ENCODE data around the gene PLXNB2. TPM values are rescaled to one million over a fixed set of nuclear protein-coding genes. Genes with fewer than 3 reads are reported as not detected.

PLXNB2 gene
- total RNA-seq, 1 experiment from 2014 or later = 260 TPM

DNA sequence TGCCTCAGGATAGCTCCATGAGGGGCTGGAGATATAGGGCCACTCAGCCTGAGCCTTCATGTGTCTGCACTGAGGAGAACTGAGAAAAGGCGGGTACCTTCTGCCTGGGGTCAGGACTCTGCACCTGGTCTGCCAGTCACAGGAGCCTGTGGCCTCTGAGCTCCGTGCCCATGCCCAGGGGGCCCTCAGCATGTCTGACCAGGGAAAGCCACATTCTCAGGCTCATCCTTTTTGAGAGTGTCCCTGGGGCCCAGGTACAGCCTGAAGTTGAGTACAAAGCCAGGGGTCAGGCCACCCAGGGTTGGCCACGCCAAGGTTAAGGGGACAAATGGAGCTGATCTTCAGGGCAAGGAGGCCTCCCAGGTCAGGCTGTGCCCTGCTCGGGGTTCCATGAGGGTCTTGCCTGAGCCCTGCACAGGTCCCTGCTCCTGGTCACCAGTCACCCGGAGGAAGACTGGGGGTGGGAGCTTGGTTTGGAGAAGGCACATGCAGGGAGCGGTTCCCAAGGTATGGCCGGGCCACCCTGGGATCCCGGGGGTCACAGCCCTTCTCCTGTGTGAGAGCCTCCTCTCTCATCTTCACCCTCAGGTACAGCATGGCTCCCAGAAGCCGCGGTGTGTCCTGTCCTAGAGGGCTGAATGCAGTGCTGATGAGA lies 13.4 kb upstream of the PLXNB2 start:
- BruUV-seq (replicated peaks) = no TSS peak
- no peaks in the 10 kb centered on the region for H3K36me3 ChIP-seq (ENCODE audit: low read depth)
- H3K4me1 ChIP-seq (replicated peaks; ENCODE audit: insufficient read depth) = peaks cover 13% of the 10 kb centered on the region
- H3K4me2 ChIP-seq = no peak overlapping the region
- H4K20me1 ChIP-seq (ENCODE audit: insufficient read depth) = peaks cover 3% of the 10 kb centered on the region; the same call in 1 of the 2 replicates
- POLR2A ChIA-PET (ENCODE audit: unreplicated experiment) = interaction anchor here (0.6 kb wide), 1 partner anchor 486 kb away, joined by 7 read pairs; no protein-coding TSS in a partner anchor
- H3K4me3 ChIP-seq = no peak overlapping the region
- H3F3A ChIP-seq (ENCODE audit: insufficient read depth, low read depth) = peaks cover 20% of the 10 kb centered on the region; the same call in 1 of the 2 replicates
- H3K9me2 ChIP-seq (ENCODE audit: insufficient read depth) = no peaks in the 10 kb centered on the region
- H2AFZ ChIP-seq = no peak overlapping the region
- no peak for DNase-seq
- no peak overlapping the region for H3K27ac ChIP-seq
- H3K27me3 ChIP-seq (ENCODE audit: insufficient read depth, low read depth) = no peaks in the 10 kb centered on the region
- no peaks in the 10 kb centered on the region for H3K79me2 ChIP-seq (ENCODE audit: low read depth)
- no peak for TF ChIP-seq EZH2 (IDR thresholded peaks at IDR 0.05; ENCODE audit: low read depth)
- TF ChIP-seq, protein P1, sequence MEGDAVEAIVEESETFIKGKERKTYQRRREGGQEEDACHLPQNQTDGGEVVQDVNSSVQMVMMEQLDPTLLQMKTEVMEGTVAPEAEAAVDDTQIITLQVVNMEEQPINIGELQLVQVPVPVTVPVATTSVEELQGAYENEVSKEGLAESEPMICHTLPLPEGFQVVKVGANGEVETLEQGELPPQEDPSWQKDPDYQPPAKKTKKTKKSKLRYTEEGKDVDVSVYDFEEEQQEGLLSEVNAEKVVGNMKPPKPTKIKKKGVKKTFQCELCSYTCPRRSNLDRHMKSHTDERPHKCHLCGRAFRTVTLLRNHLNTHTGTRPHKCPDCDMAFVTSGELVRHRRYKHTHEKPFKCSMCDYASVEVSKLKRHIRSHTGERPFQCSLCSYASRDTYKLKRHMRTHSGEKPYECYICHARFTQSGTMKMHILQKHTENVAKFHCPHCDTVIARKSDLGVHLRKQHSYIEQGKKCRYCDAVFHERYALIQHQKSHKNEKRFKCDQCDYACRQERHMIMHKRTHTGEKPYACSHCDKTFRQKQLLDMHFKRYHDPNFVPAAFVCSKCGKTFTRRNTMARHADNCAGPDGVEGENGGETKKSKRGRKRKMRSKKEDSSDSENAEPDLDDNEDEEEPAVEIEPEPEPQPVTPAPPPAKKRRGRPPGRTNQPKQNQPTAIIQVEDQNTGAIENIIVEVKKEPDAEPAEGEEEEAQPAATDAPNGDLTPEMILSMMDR (conservative IDR thresholded peaks at IDR 0.05) = no peak
- H3K9me3 ChIP-seq (ENCODE audit: insufficient read depth, low read depth) = no peaks in the 10 kb centered on the region
- CTCF ChIA-PET = no interaction called here
- intact Hi-C loops (cut with micrococcal nuclease; ENCODE audit: unreplicated experiment) = no loop called here

DNA sequence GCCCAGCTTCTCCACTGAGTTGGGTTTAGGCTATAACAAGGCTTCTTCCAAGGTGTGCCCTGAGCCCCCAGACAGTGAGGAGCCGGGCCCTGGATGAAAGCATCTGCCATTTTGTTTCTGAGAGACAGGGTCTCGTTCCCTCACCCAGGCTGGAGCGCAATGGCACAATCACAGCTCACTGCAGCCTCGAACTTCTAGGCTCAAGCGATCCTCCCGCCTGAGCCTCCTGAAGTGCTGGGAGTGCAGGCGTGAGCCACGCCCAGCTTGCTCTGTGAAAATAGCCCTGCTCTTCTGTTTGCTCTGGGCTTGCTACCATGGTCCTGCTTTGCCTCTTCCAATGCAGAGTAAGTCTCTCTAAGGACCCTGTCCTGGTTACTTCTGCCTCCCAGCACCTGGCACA lies 12.7 kb upstream of the PLXNB2 start:
- no TSS peak for BruUV-seq (replicated peaks)
- peaks cover 21% of the 10 kb centered on the region; the same call in 1 of the 2 replicates for H3F3A ChIP-seq (ENCODE audit: insufficient read depth, low read depth)
- H3K9me3 ChIP-seq (ENCODE audit: insufficient read depth, low read depth) = no peaks in the 10 kb centered on the region
- peaks cover 3% of the 10 kb centered on the region; the same call in 1 of the 2 replicates for H4K20me1 ChIP-seq (ENCODE audit: insufficient read depth)
- DNase-seq = no peak
- no peak overlapping the region for H3K27ac ChIP-seq
- intact Hi-C loops (cut with micrococcal nuclease; ENCODE audit: unreplicated experiment) = no loop called here
- H3K79me2 ChIP-seq (ENCODE audit: low read depth) = no peaks in the 10 kb centered on the region
- H3K36me3 ChIP-seq (ENCODE audit: low read depth) = no peaks in the 10 kb centered on the region
- CTCF ChIA-PET = no interaction called here
- no peak overlapping the region for H2AFZ ChIP-seq
- H3K4me3 ChIP-seq = no peak overlapping the region
- POLR2A ChIA-PET (ENCODE audit: unreplicated experiment) = no interaction called here
- no peaks in the 10 kb centered on the region for H3K27me3 ChIP-seq (ENCODE audit: insufficient read depth, low read depth)
- peaks cover 9% of the 10 kb centered on the region for H3K4me1 ChIP-seq (replicated peaks; ENCODE audit: insufficient read depth)
- no peak for TF ChIP-seq EZH2 (IDR thresholded peaks at IDR 0.05; ENCODE audit: low read depth)
- TF ChIP-seq, protein P1 (conservative IDR thresholded peaks at IDR 0.05) = no peak
- H3K9me2 ChIP-seq (ENCODE audit: insufficient read depth) = no peaks in the 10 kb centered on the region
- no peak overlapping the region for H3K4me2 ChIP-seq

DNA sequence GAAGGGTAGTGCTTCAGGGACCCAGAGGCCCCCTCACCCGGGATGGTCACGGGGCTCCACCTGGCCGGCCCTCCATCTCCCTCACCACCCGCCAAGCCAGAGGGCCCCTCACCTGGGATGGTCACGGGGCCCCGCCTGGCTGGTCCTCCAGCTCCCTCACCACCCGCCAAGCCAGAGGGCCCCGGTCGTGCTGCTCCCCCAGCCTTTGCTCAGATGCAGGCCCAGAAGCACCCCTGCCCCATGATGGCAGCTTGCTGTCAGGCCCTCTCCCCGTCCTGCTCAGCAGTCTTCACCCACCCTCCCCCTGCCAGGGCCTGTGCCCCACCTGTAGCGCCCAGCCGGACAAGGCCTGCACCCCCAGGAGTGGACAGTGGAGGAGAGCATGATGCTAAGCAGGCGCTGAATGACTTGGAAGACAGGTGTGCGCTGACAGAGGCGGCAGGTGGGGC lies 12.1 kb upstream of the PLXNB2 start:
- H3K27ac ChIP-seq = no peak overlapping the region
- ChIA-PET CTCF (no interaction called here), POLR2A (ENCODE audit: unreplicated experiment) (no interaction called here)
- TF ChIP-seq EZH2 (IDR thresholded peaks at IDR 0.05; ENCODE audit: low read depth) = no peak
- TF ChIP-seq, protein P1 (conservative IDR thresholded peaks at IDR 0.05) = no peak
- DNase-seq = no peak
- no peak overlapping the region for H2AFZ ChIP-seq
- peaks cover 3% of the 10 kb centered on the region; the same call in 1 of the 2 replicates for H4K20me1 ChIP-seq (ENCODE audit: insufficient read depth)
- H3K4me1 ChIP-seq (replicated peaks; ENCODE audit: insufficient read depth) = peaks cover 13% of the 10 kb centered on the region
- no peaks in the 10 kb centered on the region for H3K36me3 ChIP-seq (ENCODE audit: low read depth)
- H3K9me2 ChIP-seq (ENCODE audit: insufficient read depth) = no peaks in the 10 kb centered on the region
- H3K27me3 ChIP-seq (ENCODE audit: insufficient read depth, low read depth) = no peaks in the 10 kb centered on the region
- peaks cover 21% of the 10 kb centered on the region; the same call in 1 of the 2 replicates for H3F3A ChIP-seq (ENCODE audit: insufficient read depth, low read depth)
- H3K79me2 ChIP-seq (ENCODE audit: low read depth) = no peaks in the 10 kb centered on the region
- intact Hi-C loops (cut with micrococcal nuclease; ENCODE audit: unreplicated experiment) = no loop called here
- BruUV-seq (replicated peaks) = no TSS peak
- H3K4me3 ChIP-seq = no peak overlapping the region
- no peak overlapping the region for H3K4me2 ChIP-seq
- no peaks in the 10 kb centered on the region for H3K9me3 ChIP-seq (ENCODE audit: insufficient read depth, low read depth)
